Measurements from ENCODE around the gene FAM163B.

GRCh38 chr9:133657120-133657661 lies 48.0 kb upstream of the FAM163B start:
- no peak for TF ChIP-seq GATA3 (IDR thresholded peaks at IDR 0.05; ENCODE audit: low read depth, low read length)
- TF ChIP-seq GATA2 (IDR thresholded peaks at IDR 0.05; ENCODE audit: low read depth, low read length) = no peak
